Spleen (tissue), 7 donors: ENCODE measurements around the gene ZNF785.

Experiments used
- CTCF ChIP-seq, 11 experiments: fragments of 200-600 bp in 7 of 11; fragments of 450-650 bp in 4 of 11; sonication (generic) in 4 of 11; IDR thresholded peaks in 8 of 11; conservative IDR thresholded peaks in 3 of 11; 1 replicate in 7 of 11; 2 replicates in 4 of 11; pipeline versions ENCODE4 v1.4.0 to v1.8.0; 2016 to 2021; ENCODE audit warnings: antibody characterized with exemption in 11 of 11, inconsistent platforms in 4 of 11, mild to moderate bottlenecking in 1 of 11
- POLR2A ChIP-seq, 3 donors: fragments of 450-650 bp; IDR thresholded peaks; one replicate each; pipeline ENCODE4 v1.5.1; 2017; ENCODE audit warnings: antibody characterized with exemption in 3 of 3, mild to moderate bottlenecking in 1 of 3
- POLR2AphosphoS5 ChIP-seq, 3 donors: sonication (generic); formaldehyde crosslinking; IDR thresholded peaks; one replicate each; pipeline ENCODE4 v1.5.1; 2017; ENCODE audit warnings: antibody characterized with exemption in 3 of 3
- donor health status: DM: no; HTN: no; CAD: no; lungs with moderate emphysema.
- donor health status: DM: no; HTN: no; CAD: no.
- donor health status: DM: no; HTN: no; CAD: no.

- TF ChIP-seq CTCF (IDR thresholded peaks at IDR 0.05 in 8 of 11, conservative IDR thresholded peaks at IDR 0.05 in 3 of 11) (no peak), POLR2A (IDR thresholded peaks at IDR 0.05) (no peak), POLR2AphosphoS5 (IDR thresholded peaks at IDR 0.05) (no peak)
These were observed 486 bp downstream of the ZNF785 start for GRCh38 chr16:30585022-30585399.
